Activated naive CD4-positive, alpha-beta T cell treated with Interleukin-2 at 50 U/mL for 16 hours (primary cell): Measurements from ENCODE around the gene BANP.
"Not testable (repeated sequence)": the region's sequence is repeated elsewhere in the genome, so short reads cannot be mapped to it uniquely, and the experiment has no call there.

ENCODE experiments used
- DNase-seq: peaks from one replicate; pipeline ENCODE4 v3.0.0-alpha.2; 2020

BANP gene, protein sequence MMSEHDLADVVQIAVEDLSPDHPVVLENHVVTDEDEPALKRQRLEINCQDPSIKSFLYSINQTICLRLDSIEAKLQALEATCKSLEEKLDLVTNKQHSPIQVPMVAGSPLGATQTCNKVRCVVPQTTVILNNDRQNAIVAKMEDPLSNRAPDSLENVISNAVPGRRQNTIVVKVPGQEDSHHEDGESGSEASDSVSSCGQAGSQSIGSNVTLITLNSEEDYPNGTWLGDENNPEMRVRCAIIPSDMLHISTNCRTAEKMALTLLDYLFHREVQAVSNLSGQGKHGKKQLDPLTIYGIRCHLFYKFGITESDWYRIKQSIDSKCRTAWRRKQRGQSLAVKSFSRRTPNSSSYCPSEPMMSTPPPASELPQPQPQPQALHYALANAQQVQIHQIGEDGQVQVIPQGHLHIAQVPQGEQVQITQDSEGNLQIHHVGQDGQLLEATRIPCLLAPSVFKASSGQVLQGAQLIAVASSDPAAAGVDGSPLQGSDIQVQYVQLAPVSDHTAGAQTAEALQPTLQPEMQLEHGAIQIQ

DNA sequence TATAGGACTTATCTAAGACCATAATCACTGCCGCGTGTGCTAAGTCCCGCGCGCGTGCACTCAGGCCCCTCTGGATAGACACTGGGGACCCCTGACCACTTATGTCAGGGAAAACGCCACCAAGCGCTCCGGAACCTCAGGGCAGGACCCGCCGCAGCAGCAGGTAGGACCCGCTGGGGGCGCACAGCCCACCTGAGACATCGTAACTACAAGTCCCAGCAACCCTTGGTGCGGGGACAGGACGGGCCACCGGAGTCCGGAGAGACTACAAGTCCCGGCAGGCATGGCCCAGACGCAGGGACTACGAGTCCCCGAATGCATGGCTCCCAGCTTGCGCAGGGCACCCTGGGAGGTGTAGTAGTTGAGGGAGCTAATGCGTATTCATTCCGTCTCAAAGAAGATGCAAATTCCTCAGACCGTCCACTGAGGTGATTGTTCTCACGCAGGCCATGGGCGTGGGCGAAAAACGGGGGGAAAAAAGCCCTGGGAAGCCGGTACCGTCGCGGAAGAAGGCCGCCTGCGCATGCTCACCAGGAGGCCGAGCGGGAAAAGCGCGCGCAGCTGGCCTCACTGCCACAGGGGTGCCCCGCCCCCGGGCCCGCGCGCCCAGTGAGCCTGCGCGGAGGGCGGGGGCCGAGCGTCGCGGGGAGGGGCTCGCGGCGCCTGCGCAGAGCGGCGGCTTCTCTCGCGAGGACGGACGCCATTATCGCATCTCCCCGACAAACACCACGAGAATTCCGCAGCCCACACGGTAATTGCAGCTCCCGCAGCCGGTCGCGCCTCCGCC is at the start of gene BANP:
Gene BANP (plus strand): TSS at position 670 of the 787 bp plus-strand sequence. CDS start 23,682 bp downstream, outside the sequence.
- peak; percentile 97 for DNase-seq

DNA sequence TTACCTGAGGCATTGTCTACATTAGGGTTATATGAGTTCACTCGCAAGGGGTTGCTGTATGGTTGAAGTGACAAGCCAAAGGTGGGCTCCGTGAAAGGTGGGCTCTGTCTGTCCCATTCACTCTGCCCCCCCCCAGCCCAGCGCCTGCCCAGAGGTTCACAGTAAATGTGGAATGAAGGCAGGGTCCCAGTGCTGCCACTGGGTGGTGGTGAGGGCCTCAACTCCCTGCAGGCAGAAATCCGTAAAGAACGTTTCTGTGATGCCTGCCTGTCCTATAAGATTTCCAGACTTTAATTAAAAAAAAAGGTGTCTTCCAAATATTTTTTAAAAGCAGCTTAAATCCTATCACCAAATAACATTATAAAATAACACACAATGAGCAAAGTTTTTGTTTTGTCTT is 46.3 kb upstream of the BANP start:
- not testable (repeated sequence) for DNase-seq

DNA sequence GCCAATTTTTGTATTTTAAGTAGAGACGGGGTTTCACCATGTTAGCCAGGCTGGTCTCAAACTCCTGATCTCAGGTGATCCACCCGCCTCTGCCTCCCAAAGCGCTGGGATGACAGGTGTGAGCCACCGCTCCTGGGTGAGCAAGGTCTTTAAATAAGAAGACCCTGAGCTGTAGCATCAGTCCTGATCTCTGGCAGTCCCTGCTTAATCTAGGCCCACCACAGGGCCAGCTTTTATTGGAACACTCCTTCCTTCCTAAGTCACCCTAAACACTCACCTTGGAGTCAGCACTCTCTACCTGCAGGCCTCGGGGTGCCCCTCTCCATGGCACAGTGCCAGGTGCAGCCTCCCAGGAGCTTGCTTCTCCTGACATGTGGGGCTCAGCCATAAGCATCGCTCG is 45.7 kb upstream of the BANP start:
- not testable (repeated sequence) for DNase-seq

DNA sequence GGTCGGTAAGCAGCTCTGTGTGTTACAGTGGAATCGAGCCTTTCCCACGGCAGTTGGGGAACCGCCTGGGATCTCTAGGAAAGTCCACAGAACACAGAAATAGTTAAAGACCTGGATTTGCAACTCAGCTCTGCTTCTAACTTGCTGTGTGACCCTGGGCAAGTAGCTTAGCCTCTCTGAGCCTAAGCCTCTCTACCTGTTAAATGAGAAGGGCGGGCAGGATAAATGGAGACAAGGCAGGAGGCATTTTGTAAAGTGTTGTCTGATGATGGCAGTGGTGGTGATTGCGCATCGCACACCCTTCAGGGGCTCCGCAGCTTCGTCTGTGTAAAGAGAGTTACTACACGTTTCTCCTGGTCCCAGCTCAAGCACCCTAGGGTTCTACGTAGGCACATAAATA is 43.1 kb upstream of the BANP start:
- DNase-seq: not testable (repeated sequence)

DNA sequence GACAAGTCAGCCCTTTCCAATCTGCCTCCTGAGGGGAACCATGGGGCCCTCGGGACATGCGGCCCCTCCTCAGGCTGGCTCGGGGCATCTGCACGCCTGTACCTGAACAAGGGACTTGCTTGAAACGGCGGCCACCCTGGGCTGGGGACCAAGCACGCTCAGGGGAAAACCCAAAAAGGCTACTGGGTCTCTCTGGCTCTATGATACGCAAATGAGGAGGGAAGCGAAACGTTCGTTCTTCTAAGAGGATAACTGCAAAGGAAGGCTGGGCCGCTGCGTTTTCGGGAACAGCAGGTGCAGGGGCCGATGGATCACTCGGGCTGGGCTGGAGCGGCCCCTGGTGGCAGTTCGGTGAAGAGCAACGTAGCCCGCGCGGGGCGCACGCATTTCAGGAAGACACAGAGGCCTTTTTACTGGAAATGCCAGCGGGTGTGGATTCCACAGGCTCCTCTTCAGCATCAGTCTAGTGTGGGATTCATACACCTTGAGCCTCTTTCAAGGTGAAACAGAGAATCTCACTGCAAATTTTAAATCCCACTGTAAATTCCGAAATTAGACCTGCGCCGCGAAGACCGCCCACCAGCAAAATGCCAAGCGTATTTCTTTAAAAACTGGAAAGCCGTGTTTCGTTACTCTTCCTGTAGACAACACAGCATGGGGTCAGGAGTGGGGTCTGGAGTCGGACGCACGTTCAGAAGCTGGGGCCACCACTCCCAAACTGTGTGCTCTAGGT is 41.9 kb upstream of the BANP start:
- DNase-seq: peak; percentile 87

DNA sequence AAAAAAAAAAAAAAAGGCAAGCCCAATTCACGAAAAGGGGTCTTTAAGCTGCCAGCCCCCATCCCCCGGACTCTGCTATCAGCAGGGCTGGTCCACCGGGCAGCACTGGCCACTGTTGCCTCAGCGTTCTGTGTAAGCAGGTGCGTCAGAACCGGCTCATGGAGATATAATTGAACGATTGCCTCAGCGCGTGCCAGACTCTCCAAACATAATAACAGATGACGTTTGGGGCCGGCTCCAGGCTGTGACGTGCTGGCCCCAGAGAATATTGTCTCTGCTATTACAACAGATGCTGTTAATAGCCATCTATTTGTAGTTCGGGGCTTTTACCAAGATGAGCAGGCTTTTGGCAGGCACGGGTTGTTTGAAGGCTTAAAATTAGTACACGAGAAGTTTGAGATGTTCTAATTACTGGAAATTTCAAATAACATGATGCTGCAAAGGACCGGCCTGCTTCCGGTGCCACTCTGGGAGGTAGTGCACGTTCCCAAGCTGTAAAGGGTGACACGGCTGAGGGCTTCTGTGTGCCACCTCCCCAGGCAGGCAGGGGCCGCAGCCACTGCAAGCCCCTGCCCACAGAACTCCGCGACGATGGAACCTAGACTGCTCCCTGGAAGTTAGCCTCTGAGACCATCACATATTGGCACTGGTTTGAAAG is 40.0 kb upstream of the BANP start:
- DNase-seq: not testable (repeated sequence)

DNA sequence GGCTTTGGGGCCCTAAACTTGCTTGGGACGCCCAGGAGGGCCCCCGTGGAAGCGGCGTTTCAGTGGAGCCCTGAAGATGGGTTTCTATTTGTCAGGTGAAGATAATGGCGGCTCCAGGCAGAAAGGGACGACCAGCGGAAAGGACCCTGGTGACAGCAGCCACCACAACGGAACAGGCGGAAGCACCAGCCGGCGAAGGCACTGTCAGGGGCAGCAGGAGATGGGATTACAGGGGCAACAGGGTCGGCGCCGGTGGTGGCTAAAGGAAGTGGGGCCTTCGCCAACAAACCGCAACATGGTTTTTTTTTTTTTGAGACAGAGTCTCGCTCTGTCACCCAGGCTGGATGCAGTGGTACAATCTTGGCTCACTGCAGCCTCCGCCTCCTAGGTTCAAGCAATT is 38.5 kb upstream of the BANP start:
- not testable (repeated sequence) for DNase-seq

DNA sequence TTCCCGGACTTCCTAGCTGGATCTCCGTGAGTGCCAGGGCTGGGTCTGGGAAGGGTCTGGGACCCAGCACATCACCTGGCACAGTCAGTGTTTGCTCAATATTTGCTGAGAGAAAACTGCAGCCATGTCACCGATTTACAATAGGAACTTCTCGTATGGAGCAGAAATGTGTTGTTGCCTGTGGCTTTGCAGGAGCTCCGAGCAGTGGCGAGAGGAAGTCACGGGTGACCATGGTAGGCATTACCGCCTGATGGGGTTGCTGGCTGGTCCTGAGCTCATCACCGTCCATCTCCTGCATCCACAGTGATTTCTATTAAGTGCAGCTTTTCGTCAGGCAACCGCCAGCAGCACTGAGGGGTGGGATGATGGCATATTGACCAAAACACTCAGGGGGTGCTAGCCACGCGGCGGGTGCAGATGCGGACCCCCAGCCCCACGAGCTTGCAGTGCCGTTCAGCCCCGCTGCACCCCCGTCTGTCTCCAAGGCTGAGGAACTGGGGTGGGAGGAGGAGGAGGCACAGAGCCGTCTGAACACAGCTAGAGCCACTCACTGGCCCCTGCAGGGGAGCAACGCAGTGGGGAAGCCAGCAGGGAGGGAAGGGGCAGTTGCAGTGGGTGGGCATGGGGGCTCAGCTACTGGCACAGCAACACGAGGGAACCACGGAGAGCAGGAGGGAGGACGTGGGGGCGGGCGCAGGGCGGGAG is 37.1 kb upstream of the BANP start:
- DNase-seq: not testable (repeated sequence)

DNA sequence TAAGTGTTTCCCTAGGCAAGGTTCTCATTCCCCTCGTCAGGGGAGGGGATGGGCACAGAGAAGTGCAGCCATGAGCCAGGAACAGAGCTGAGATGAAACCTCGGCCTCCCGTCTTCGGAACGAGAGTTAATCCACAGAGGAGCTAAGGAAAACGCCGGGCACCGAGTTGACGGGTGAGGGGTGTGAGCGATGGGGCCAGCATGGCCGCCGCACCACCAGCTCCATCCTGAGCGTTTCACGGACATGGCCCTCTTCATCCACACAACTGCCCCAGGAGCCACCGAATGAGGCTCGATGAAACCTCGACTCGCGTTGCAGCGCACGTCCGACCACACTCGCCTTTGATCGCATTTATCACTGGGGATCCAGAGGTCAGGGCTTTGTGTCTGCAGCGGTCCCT is 36.4 kb upstream of the BANP start:
- DNase-seq: no peak

DNA sequence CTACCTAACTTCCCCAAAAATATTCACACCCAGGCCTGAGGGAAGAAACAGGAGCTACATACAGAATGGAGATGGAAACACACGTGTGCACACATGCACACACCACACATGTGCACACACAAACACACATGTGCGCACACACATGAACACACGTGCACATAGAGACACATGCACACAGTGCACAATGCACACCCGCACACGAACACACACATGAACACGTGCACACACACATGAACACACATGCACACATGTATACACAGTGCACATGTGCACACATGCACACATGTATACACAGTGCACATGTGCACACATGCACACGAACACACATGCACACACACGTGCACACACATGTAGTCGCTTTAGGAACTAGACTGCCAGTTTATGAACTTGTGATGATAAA is 33.7 kb upstream of the BANP start:
- DNase-seq: no peak

DNA sequence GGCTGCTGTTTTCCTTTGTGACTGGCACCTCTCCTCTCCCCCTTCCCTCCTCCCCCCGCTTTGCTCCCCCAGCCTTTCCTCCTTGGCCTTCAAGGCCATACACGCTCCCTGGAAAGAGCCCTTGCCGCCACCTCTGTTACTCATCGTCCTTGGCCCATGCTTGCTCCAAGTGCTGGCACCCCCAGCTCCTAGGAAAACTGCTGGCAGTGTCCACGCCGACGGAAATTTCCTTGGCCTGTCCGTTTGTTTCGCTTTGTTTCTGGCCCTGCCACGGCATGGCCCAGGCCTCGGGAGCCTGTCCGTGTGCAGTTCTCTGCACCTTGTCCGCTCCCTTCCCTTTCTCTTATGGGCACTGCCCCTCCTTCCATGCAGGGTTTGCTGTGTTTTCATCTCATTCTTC is 32.9 kb upstream of the BANP start:
- no peak for DNase-seq

DNA sequence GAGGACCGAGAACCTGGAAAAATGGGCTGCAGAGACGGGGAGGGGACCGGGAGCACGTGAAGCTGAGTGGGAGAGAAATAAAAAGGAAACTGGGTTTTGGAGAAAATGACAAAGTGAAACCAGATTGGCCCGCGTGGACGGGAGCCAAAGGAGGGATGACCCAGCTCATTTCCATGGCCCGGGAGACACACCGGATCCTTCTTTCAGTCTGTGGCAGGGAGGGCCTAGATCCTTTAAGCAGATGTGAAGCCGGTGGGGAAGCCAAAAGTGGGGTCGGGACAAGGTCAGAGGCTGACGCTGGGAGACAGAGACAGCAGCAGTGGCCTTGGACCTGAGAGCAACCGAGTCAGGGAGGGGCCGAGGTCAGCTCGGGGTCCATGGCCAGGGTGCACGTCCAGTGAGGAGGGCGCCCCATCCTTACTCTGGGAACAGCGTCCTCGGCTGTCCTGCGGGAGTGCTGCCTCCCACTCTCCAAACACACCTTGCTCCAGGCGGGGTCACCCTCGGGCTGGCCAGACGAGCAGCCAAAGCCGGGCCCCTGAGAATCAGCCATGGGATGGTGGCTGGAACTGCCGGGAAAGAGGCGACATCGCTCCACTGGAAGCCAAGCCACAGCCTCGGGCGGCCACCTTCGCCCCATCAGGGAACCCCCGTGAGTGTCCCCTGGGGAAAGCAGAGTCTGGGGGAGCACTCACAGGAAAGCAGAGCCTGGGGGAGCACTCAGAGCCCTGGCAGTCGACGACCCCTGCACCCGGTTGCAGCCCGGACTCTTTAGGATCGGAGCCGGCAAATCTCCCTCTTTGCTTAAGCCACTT is 32.2 kb upstream of the BANP start:
- no peak for DNase-seq

DNA sequence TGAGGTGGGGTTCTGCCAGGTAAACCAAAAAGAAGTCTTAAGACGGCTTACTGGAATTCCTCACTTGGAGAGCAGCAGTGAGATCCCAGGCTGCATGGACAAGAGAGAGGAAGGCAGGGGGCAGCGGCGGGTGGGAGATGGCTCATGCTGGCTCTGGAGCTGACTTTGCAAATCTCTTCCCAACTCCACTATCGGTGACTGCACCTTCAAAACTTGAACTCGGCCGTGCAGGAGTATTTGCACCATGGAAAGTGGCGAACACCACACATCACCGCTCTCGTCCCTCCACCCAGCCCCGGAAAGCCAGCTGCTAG is 31.6 kb upstream of the BANP start:
- no peak for DNase-seq

DNA sequence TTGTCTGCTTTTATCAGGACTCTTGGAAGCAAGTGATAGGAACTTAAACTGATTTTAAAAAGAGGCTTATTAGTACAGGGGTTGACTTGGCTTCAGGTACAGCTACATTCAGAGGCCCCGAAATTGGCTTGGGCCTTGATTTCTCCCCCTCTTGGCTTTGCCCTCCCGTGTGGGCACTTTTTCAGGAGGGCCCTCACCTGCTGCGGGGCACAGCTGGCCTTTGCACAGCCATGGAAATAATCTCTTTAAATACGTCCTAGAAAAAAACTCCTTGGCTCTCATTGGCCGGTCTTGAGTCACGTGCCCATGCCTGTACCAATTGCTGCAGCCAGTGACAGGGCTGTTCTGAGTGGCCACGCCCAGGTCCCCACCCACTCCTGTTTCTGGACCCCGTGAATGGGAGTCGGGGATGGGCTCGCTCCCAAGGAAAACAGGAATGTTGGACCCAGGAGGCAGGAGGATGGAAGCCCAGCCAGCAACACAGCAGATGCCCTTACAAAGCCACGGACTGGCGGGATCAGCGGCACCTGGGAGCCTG is 29.9 kb upstream of the BANP start:
- DNase-seq: no peak

DNA sequence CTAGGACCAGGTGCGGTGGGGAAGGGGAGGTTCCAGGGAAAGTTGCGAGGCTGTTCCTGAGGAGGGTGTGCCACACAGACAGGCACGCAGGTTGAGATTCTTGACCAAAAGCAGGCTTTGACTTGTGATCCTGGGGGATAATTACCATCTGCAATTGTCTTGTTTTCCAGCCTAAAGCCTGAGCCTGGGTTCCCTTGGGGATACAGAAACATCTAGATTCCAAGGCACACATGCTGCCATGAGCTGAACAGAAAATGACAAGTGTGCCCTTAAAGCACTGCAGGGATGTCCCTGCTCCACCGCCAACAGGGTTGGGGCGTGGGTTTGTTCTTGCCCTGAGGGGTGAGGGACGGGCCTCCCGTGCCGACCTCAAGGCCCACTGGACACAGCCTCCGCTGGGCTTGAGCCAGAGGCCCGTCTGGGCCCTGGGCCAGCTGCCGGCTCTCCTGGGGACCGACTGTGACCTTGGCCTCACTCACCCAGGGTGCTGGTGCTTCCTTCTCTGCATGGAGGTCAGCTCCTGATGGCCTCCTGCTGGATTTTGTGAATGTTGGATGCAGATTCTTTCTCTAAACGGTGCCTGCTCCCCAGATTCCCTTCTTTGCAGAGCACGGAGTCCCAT is 28.9 kb upstream of the BANP start:
- DNase-seq: no peak

DNA sequence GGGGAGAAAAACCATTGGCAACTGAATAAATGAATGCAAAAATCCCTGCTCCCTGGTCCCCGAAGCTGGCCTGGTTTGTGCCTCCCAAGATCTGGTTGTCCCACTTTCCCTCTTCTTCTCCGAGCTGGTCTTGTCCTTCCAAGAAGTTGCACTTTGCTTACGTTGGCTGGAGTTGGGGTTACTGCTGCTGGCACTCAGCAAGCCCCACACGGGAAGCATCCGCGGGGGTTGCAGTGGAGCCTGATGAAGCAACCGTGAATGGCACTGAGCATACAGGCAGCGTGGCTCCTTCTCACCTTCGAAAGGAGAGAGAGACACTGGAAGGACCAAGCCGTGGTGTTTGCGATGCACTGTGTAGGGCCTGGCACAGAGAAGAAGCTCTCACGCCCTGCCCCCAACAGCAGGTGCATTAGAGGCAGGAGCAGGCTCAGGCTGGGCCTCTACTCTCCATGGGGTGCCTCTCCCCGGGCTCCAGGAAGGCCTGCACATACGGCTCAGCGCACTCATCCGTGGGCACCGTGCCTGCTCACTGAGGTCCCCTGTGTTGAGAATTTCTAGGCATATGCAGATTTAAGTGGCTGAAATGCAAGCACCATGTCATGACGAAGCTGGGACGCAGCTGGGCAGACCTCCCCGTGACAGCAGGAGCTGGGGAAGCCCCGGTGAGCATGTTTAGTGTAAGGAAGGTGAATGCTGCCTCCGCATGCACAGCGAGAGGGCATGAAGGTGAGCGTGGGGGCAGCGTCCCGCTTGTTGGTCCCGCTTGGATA is 27.0 kb upstream of the BANP start:
- DNase-seq: no peak

DNA sequence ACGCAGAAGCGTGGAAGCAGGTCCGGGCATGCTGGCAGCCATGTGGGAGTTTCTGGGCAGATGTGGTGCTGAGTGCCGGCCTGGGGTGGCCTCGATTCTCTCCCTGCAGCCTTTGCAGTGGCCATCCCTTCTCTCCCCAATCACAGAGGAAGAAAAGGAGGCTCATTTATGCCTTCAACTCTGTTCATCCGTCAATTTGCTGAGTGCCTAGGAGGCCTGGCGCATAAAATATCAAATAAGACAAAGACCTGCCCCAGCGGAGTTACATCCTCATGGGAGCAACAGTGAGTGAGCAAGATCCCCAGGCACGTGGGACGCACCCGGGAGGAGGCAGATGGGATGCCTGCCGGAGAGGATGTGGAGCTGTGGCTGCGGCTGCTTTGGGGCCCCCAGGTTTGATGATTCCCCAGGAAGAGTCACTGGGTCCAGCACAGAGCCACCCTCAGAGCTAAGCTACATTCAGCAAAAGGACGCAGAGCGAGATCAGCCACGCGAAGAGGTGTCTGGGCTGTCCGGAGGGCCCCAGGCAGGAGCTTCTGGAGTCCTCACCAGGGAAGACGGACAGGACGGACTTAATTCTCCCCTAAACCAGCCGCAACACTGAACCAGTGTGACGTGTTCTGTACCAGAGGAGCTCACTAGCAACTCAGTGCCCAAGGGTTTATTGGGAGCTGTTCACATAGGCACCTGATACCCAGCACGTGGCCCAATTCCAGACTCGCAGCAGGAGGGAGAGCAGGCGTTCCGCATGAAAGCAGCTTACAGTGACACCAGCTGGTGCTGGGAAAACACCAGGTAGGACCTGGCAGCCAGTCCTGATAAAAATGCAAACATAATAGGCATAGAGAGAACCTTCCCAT is 26.2 kb upstream of the BANP start:
- no peak for DNase-seq
